Activated CD8-positive, alpha-beta memory T cell treated with anti-CD3 and anti-CD28 coated beads, Interleukin-2, amount 50 U/mL, for 24 hours (primary cell): Measurements from ENCODE around the gene KRTAP15-1.

ENCODE experiments used
- DNase-seq: peaks from one replicate; pipeline ENCODE4 v3.0.0-alpha.2; 2020; ENCODE audit errors: extremely low read depth

KRTAP15-1 gene

GRCh38 chr21:30439975-30440374 is at the start of gene KRTAP15-1:
Gene KRTAP15-1 (plus strand): TSS chr21:30440275. CDS start chr21:30440328, 53 bp downstream.
- DNase-seq, result no peak

- no peak for DNase-seq
Observed at GRCh38 chr21:30391492-30392025, 48.5 kb upstream of the KRTAP15-1 start.

- DNase-seq, result no peak
Observed at GRCh38 chr21:30395731-30396130, 44.3 kb upstream of the KRTAP15-1 start, which contains the start of gene KRTAP13-1. Gene KRTAP13-1 (plus strand): TSS chr21:30396031. CDS start chr21:30396087, 56 bp downstream.

- DNase-seq, result no peak
Observed at GRCh38 chr21:30408782-30409494, 31.1 kb upstream of the KRTAP15-1 start.

GRCh38 chr21:30415993-30416392 is 24.1 kb upstream of the KRTAP15-1 start:
- no peak for DNase-seq

- DNase-seq, result no peak
Observed at GRCh38 chr21:30425826-30426225, 14.2 kb upstream of the KRTAP15-1 start, which contains the start of gene KRTAP13-3. Gene KRTAP13-3 (minus strand): TSS chr21:30425926. CDS start chr21:30425912, 14 bp downstream.

- DNase-seq, result no peak
Observed at GRCh38 chr21:30426731-30427130, 13.3 kb upstream of the KRTAP15-1 start.

- DNase-seq, result no peak
Observed at GRCh38 chr21:30430170-30430655, 9.9 kb upstream of the KRTAP15-1 start, which contains the start of gene KRTAP13-4. Gene KRTAP13-4 (plus strand): TSS chr21:30430220. CDS start chr21:30430276, 56 bp downstream.

GRCh38 chr21:30434033-30434631 is 5.9 kb upstream of the KRTAP15-1 start:
- DNase-seq, result no peak

- DNase-seq, result no peak
Observed at GRCh38 chr21:30437010-30437565, 3.0 kb upstream of the KRTAP15-1 start.

- DNase-seq, result no peak
Observed at GRCh38 chr21:30443226-30443625, 3.2 kb downstream of the KRTAP15-1 start.

- no peak for DNase-seq
Observed at GRCh38 chr21:30444204-30444603, 4.1 kb downstream of the KRTAP15-1 start.

GRCh38 chr21:30447056-30447455 is 7.0 kb downstream of the KRTAP15-1 start:
- DNase-seq, result no peak

- no peak for DNase-seq
Observed at GRCh38 chr21:30448514-30448913, 8.4 kb downstream of the KRTAP15-1 start.

GRCh38 chr21:30463713-30464112 is 23.6 kb downstream of the KRTAP15-1 start:
- DNase-seq, result no peak

- no peak for DNase-seq
Observed at GRCh38 chr21:30468900-30469714, 29.0 kb downstream of the KRTAP15-1 start.

- DNase-seq, result no peak
Observed at GRCh38 chr21:30478004-30478403, 37.9 kb downstream of the KRTAP15-1 start.

GRCh38 chr21:30479259-30479658 is 39.2 kb downstream of the KRTAP15-1 start:
- no peak for DNase-seq

GRCh38 chr21:30480145-30480544 is 40.1 kb downstream of the KRTAP15-1 start, which contains the start of gene KRTAP19-1:
Gene KRTAP19-1 (minus strand): TSS chr21:30480367. CDS start chr21:30480317, 50 bp downstream.
- no peak for DNase-seq

- DNase-seq, result no peak
Observed at GRCh38 chr21:30482130-30482529, 42.1 kb downstream of the KRTAP15-1 start.

GRCh38 chr21:30486180-30486579 is 46.1 kb downstream of the KRTAP15-1 start:
- no peak for DNase-seq
